ENCODE data around the gene FXR2.

GRCh38 chr17:7561028-7561575 is 53.6 kb downstream of the FXR2 start:
- TF ChIP-seq CTCF (IDR thresholded peaks at IDR 0.05; ENCODE audit: poor library complexity, severe bottlenecking) (peak; percentile 91), RAD21 (conservative IDR thresholded peaks at IDR 0.05) (peak; percentile 89), EZH2 (IDR thresholded peaks at IDR 0.05; ENCODE audit: borderline replicate concordance, insufficient read depth, low read length, poor library complexity, severe bottlenecking) (no peak)

All from neural cell (in vitro differentiated cells).